Tibial nerve (tissue), 4 donors: Measurements from ENCODE around the gene RNF144B.

Experiments
- EP300 ChIP-seq, 2 donors: sonication (generic); formaldehyde crosslinking; IDR thresholded peaks; one replicate each; pipeline ENCODE4 v1.6.1; 2017; ENCODE audit warnings: antibody characterized with exemption in 2 of 2, mild to moderate bottlenecking in 1 of 2
- POLR2A ChIP-seq, 2 donors: fragments of 450-650 bp; IDR thresholded peaks; one replicate each; pipeline ENCODE4 v1.6.1; 2017; ENCODE audit warnings: antibody characterized with exemption in 2 of 2, mild to moderate bottlenecking in 2 of 2, moderate library complexity in 2 of 2
- TF ChIP-seq, protein P1 (sequence below), 5 experiments: fragments of 200-600 bp in 3 of 5; fragments of 450-650 bp in 2 of 5; sonication (generic) in 3 of 5; IDR thresholded peaks; one replicate each; pipeline ENCODE4 v1.5.1; 2016 to 2019; ENCODE audit warnings: antibody characterized with exemption in 5 of 5, mild to moderate bottlenecking in 3 of 5, moderate library complexity in 2 of 5

GRCh38 chr6:18439581-18439980, 52.4 kb downstream of the RNF144B start:
- TF ChIP-seq POLR2A (IDR thresholded peaks at IDR 0.05) (no peak), EP300 (IDR thresholded peaks at IDR 0.05) (no peak)
- TF ChIP-seq, protein P1, sequence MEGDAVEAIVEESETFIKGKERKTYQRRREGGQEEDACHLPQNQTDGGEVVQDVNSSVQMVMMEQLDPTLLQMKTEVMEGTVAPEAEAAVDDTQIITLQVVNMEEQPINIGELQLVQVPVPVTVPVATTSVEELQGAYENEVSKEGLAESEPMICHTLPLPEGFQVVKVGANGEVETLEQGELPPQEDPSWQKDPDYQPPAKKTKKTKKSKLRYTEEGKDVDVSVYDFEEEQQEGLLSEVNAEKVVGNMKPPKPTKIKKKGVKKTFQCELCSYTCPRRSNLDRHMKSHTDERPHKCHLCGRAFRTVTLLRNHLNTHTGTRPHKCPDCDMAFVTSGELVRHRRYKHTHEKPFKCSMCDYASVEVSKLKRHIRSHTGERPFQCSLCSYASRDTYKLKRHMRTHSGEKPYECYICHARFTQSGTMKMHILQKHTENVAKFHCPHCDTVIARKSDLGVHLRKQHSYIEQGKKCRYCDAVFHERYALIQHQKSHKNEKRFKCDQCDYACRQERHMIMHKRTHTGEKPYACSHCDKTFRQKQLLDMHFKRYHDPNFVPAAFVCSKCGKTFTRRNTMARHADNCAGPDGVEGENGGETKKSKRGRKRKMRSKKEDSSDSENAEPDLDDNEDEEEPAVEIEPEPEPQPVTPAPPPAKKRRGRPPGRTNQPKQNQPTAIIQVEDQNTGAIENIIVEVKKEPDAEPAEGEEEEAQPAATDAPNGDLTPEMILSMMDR (IDR thresholded peaks at IDR 0.05), result no peak
